Activated CD8-positive, alpha-beta T cell treated with anti-CD3 and anti-CD28 coated beads for 36 hours (primary cell): ENCODE measurements around the gene BACE2. TPM values are rescaled to one million over a fixed set of nuclear protein-coding genes. Genes with fewer than 3 reads are reported as not detected.

Source experiments
- ATAC-seq: fragments of 200-7000 bp; cut with Tn5 transposase; one replicate; pipeline ENCODE4 v1.10.0; 2021; ENCODE audit warnings: mild to moderate bottlenecking, moderate library complexity
- CTCF ChIA-PET: fragments of 350-600 bp; sonication (Branson Sonifier 250); formaldehyde crosslinking; loops from one replicate; lab custom pipeline; 2021; ENCODE audit warnings: antibody characterized with exemption; lab: Charles Lee
- POLR2A ChIA-PET: fragments of 350-600 bp; sonication (Branson Sonifier 250); formaldehyde crosslinking; loops from one replicate; lab custom pipeline; 2021; ENCODE audit warnings: antibody characterized with exemption; lab: Charles Lee
- DNase-seq: peaks from one replicate; pipeline ENCODE4 v3.0.0-alpha.2; 2020
- H3K27ac Mint-ChIP-seq: one replicate; pipeline ENCODE4 v1.8.0; 2021; ENCODE audit warnings: mild to moderate bottlenecking, mixed read lengths
- H3K27me3 Mint-ChIP-seq: one replicate; pipeline ENCODE4 v1.8.0; 2021; ENCODE audit warnings: mixed read lengths
- H3K36me3 Mint-ChIP-seq: one replicate; pipeline ENCODE4 v1.8.0; 2021; ENCODE audit warnings: low read depth, mixed read lengths
- H3K4me1 Mint-ChIP-seq: one replicate; pipeline ENCODE4 v1.8.0; 2021; ENCODE audit warnings: low read depth, mixed read lengths
- H3K4me3 Mint-ChIP-seq: one replicate; pipeline ENCODE4 v1.8.0; 2021; ENCODE audit warnings: mild to moderate bottlenecking, moderate library complexity, mixed read lengths
- H3K9me3 Mint-ChIP-seq: one replicate; pipeline ENCODE4 v1.8.0; 2021; ENCODE audit warnings: mixed read lengths
- intact Hi-C: fragments of 100-400 bp; cut with micrococcal nuclease; formaldehyde crosslinking; loops from one replicate; pipeline ENCODE4 v1.10.0; 2022
- total RNA-seq, 2 experiments: library from RNA; stranded (reverse); gene quantifications; one replicate each; pipeline ENCODE4 v1.2.3, GENCODE V29; 2021
- TF ChIP-seq, protein P1 (sequence below): fragments of 200-600 bp; IDR thresholded peaks from one replicate; pipeline ENCODE4 v1.8.0; 2022; ENCODE audit warnings: antibody characterized with exemption, mild to moderate bottlenecking

The BACE2 gene
- total RNA-seq, 2 experiments from 2014 or later, result 1.1 to 2.0 TPM

DNA sequence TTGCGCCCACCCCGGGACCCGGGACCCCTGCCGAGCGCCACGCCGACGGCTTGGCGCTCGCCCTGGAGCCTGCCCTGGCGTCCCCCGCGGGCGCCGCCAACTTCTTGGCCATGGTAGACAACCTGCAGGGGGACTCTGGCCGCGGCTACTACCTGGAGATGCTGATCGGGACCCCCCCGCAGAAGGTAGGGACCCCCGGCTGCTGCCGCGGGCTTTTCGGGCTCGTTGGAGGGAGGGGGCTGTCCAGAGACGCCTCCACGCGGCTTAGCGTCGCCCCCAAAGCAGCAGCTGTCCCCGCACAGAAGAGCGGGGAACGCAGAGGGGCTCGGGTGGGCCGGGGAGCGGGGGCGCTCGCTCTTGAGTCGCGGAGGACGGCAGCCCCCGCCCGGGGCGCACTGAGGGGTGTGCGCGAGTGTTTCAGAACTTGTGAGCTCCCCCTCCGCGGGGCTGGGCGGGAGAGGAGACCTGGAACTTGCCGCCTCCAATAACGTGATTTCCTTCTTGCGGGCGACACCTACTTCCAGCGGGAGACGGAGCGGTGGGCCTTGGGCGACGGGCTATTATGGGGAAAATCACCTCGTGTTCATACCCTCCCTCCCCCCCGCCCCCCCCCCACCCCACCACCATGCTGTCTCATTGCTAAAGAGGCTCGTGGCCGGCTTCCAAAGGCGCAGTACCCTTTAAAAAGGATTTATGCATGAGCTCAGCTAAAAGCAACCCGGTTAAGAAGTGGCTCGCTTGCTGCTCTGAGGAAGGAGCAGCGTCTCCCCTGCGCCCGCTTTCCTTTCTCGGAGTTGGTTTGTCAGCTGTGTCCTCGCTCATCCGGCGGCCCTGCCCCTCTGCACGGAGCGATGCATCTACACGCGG is 664 bp downstream of the BACE2 start:
- Mint-ChIP-seq H3K4me1 (peaks cover 7% of the 10 kb centered on the region), H3K27me3 (peaks cover 41% of the 10 kb centered on the region), H3K9me3 (no peaks in the 10 kb centered on the region), H3K4me3 (peak overlapping the region; percentile 64), H3K27ac (no peak overlapping the region), H3K36me3 (no peaks in the 10 kb centered on the region)
- ChIA-PET POLR2A (interaction anchor here (0.7 kb wide), 1 partner anchor 201 kb away, joined by 4 read pairs; no protein-coding TSS in a partner anchor), CTCF (interaction anchor here (1.6 kb wide), 1 partner anchor 19 kb away, joined by 3 read pairs; no protein-coding TSS in a partner anchor)
- DNase-seq (peak; percentile 33), ATAC-seq (no peak)
- intact Hi-C loops, result no loop called here
- TF ChIP-seq, protein P1, sequence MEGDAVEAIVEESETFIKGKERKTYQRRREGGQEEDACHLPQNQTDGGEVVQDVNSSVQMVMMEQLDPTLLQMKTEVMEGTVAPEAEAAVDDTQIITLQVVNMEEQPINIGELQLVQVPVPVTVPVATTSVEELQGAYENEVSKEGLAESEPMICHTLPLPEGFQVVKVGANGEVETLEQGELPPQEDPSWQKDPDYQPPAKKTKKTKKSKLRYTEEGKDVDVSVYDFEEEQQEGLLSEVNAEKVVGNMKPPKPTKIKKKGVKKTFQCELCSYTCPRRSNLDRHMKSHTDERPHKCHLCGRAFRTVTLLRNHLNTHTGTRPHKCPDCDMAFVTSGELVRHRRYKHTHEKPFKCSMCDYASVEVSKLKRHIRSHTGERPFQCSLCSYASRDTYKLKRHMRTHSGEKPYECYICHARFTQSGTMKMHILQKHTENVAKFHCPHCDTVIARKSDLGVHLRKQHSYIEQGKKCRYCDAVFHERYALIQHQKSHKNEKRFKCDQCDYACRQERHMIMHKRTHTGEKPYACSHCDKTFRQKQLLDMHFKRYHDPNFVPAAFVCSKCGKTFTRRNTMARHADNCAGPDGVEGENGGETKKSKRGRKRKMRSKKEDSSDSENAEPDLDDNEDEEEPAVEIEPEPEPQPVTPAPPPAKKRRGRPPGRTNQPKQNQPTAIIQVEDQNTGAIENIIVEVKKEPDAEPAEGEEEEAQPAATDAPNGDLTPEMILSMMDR, result no peak

DNA sequence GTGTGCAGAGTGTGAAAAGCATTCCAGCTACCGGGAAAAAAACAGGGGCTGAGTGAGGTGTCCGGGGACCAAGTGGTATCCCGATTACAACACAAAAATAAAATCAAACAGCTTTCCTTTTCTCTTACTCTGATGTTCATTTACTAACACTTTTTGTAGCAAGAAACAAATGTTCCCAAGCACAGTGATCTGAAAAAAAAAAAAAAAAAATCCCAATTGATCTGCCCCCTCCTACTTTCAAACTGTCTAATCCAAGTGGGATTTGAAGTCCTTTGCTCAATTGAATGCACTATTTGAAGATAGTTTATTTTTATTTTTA is 1.3 kb downstream of the BACE2 start:
- H3K4me3 Mint-ChIP-seq, result peak overlapping the region; percentile 64
- CTCF ChIA-PET, result interaction anchor here (1.6 kb wide), 1 partner anchor 19 kb away, joined by 3 read pairs; no protein-coding TSS in a partner anchor
- intact Hi-C loops, result no loop called here
- H3K27me3 Mint-ChIP-seq, result peaks cover 42% of the 10 kb centered on the region
- no peaks in the 10 kb centered on the region for H3K9me3 Mint-ChIP-seq
- peaks cover 7% of the 10 kb centered on the region for H3K4me1 Mint-ChIP-seq
- H3K27ac Mint-ChIP-seq, result no peak overlapping the region
- POLR2A ChIA-PET, result interaction anchor here (0.7 kb wide), 1 partner anchor 200 kb away, joined by 4 read pairs; no protein-coding TSS in a partner anchor
- TF ChIP-seq, protein P1, result no peak
- no peak for ATAC-seq
- no peak for DNase-seq
- no peaks in the 10 kb centered on the region for H3K36me3 Mint-ChIP-seq

DNA sequence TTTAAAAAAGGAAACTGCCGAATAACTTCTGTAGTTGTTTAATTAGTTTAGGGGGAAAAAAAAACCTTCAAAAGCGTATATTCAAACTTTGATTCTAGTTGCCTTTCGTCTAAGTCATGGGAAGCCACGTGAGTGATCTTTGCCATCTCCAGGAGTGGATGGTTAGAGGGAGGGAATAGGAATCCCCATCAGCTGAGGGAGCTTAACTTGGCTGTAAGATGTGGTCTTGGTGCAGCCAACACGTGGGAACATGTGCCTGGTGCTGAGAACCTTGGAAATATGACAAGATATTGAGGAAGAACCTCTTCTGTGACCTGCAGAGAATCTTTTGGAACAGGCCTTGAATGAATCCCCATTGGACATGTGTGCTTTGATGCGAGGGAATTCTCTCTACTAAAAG is 1.7 kb downstream of the BACE2 start:
- DNase-seq (no peak), ATAC-seq (no peak)
- CTCF ChIA-PET, result interaction anchor here (0.8 to 1.6 kb wide), 3 partner anchors 18 to 113 kb away, joined by 3 read pairs; no protein-coding TSS in a partner anchor
- intact Hi-C loops, result no loop called here
- Mint-ChIP-seq H3K36me3 (no peaks in the 10 kb centered on the region), H3K27me3 (peaks cover 42% of the 10 kb centered on the region), H3K27ac (no peak overlapping the region), H3K4me1 (peaks cover 7% of the 10 kb centered on the region), H3K9me3 (no peaks in the 10 kb centered on the region), H3K4me3 (peak overlapping the region; percentile 64)
- POLR2A ChIA-PET, result interaction anchor here (0.7 kb wide), 1 partner anchor 200 kb away, joined by 4 read pairs; no protein-coding TSS in a partner anchor
- TF ChIP-seq, protein P1, result no peak

DNA sequence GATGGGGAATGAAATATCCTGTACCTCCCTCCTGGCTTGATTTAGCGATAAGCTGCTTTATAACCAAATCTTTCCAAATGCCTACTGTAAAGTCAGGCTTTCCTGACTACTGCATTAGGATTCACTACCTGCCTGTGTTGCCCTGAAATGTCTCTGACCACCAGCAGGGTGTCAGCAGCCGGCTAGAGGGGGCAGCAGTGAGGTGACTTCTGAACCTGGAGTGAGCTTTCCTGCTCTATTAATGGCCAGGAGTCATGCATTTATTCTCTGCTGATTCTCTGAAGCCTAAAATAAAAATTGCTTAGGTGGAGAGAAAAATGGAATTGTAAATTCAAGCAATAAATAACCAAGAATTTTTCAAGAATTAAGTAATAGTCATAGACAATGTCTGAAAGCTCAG is 2.5 kb downstream of the BACE2 start:
- DNase-seq (peak; percentile 33), ATAC-seq (peak; percentile 50)
- Mint-ChIP-seq H3K27me3 (peaks cover 37% of the 10 kb centered on the region), H3K36me3 (no peaks in the 10 kb centered on the region), H3K4me3 (no peak overlapping the region), H3K9me3 (no peaks in the 10 kb centered on the region), H3K4me1 (peaks cover 7% of the 10 kb centered on the region), H3K27ac (no peak overlapping the region)
- POLR2A ChIA-PET, result interaction anchor here (1.0 kb wide), 1 partner anchor 12 kb away, joined by 3 read pairs; no protein-coding TSS in a partner anchor
- CTCF ChIA-PET, result interaction anchor here (0.8 to 1.3 kb wide), 2 partner anchors 50 to 113 kb away, joined by 3 read pairs; no protein-coding TSS in a partner anchor
- TF ChIP-seq, protein P1, result no peak
- intact Hi-C loops, result no loop called here
